Fibroblast of lung (primary cell): ENCODE data around the gene DAGLA.

ENCODE experiments used
- CTCF ChIP-seq, 2 donors: IDR thresholded peaks in 1 of 2; conservative IDR thresholded peaks in 1 of 2; 1 replicate in 1 of 2; 2 replicates in 1 of 2; pipeline ENCODE4 v1.5.1; 2011 to 2012; ENCODE audit warnings: low read length in 2 of 2, control low read depth in 1 of 2, inconsistent platforms in 1 of 2, low read depth in 1 of 2, mild to moderate bottlenecking in 1 of 2
- EZH2 ChIP-seq: IDR thresholded peaks from 2 replicates; pipeline ENCODE4 v1.5.1; 2012; ENCODE audit warnings: low read length, control low read depth, mild to moderate bottlenecking; ENCODE audit errors: missing control alignments

DNA sequence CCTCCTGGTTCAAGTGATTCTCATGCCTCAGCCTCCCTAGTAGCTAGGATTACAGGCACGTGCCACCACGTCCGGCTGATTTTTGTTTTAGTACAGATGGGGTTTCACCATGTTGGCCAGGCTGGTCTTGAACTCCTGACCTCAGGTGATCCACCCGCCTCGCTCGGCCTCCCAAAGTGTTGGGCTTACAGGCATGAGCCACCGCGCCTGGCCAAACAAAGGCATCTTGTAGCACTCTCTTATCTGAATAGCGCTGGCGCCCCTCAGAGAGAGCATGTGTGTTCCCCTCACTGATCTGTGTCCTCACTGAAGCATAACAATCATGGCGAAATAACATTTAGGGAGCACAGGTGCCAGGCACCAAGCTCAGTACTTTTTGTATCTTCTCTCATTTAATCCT, 7.2 kb downstream of the DAGLA start:
- TF ChIP-seq CTCF (conservative IDR thresholded peaks at IDR 0.05 in 1 of 2, IDR thresholded peaks at IDR 0.05 in 1 of 2; ENCODE audit: low read depth in 1 of 2, low read length in 2 of 2) (no peak), EZH2 (no peak)
